Transverse colon (tissue), 3 donors: Measurements from ENCODE around the gene AGO3.

ENCODE experiments used
- POLR2A ChIP-seq: fragments of 450-650 bp; IDR thresholded peaks from one replicate; pipeline ENCODE4 v1.6.1; 2016; ENCODE audit warnings: antibody characterized with exemption, mild to moderate bottlenecking, moderate library complexity
- TF ChIP-seq, protein P1 (sequence below), 5 experiments: fragments of 200-600 bp in 3 of 5; fragments of 450-650 bp in 2 of 5; sonication (generic) in 3 of 5; IDR thresholded peaks; 1 replicate in 2 of 5; 2 replicates in 3 of 5; pipeline ENCODE4 v1.5.1; 2016 to 2017; ENCODE audit warnings: antibody characterized with exemption in 5 of 5, inconsistent platforms in 3 of 5, mild to moderate bottlenecking in 2 of 5, moderate library complexity in 1 of 5

DNA sequence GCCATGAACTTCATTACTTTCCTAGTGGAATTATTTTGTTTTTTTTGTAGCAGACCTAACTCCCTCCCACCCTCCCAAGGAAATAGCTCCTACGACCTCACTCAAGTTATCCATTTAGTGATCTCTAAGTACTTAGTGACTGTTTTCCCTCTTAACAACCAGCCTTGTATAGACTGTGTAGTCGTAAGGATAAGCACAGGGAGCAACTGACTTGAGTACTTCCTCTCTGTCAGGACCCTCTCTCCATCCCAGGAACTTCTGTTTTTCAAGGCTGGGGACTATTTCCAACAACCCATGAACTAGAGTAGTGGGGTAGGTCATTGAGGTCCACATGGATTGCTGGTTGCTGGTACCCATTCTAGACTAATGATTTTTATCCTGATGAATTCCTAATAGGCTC is 46.0 kb upstream of the AGO3 start:
- TF ChIP-seq, protein P1, sequence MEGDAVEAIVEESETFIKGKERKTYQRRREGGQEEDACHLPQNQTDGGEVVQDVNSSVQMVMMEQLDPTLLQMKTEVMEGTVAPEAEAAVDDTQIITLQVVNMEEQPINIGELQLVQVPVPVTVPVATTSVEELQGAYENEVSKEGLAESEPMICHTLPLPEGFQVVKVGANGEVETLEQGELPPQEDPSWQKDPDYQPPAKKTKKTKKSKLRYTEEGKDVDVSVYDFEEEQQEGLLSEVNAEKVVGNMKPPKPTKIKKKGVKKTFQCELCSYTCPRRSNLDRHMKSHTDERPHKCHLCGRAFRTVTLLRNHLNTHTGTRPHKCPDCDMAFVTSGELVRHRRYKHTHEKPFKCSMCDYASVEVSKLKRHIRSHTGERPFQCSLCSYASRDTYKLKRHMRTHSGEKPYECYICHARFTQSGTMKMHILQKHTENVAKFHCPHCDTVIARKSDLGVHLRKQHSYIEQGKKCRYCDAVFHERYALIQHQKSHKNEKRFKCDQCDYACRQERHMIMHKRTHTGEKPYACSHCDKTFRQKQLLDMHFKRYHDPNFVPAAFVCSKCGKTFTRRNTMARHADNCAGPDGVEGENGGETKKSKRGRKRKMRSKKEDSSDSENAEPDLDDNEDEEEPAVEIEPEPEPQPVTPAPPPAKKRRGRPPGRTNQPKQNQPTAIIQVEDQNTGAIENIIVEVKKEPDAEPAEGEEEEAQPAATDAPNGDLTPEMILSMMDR (IDR thresholded peaks at IDR 0.05): no peak
- no peak for TF ChIP-seq POLR2A
